Vagina (tissue), 2 donors: Measurements from ENCODE around the gene TM9SF3. TPM values are rescaled to one million over a fixed set of nuclear protein-coding genes. Genes with fewer than 3 reads are reported as not detected.

Experiments
- DNase-seq, 2 donors: peaks; one replicate each; pipeline ENCODE4 v3.0.0-alpha.2; 2017; ENCODE audit errors: extremely low spot score in 2 of 2
- H3K27ac ChIP-seq: fragments of 200-600 bp; sonication (generic); one replicate; pipeline ENCODE4 v1.5.1; 2019
- H3K27me3 ChIP-seq: fragments of 200-600 bp; sonication (generic); one replicate; pipeline ENCODE4 v1.5.1; 2019
- H3K36me3 ChIP-seq, 2 donors: fragments of 200-600 bp; sonication (generic); one replicate each; pipeline ENCODE4 v1.5.1; 2017 to 2019
- H3K4me1 ChIP-seq: fragments of 200-600 bp; sonication (generic); one replicate; pipeline ENCODE4 v1.5.1; 2019
- H3K4me3 ChIP-seq, 2 donors: fragments of 200-600 bp; sonication (generic); 1 replicate in 1 of 2; 2 replicates in 1 of 2; pipeline ENCODE4 v1.5.1; 2016 to 2019
- H3K9me3 ChIP-seq: fragments of 200-600 bp; sonication (generic); one replicate; pipeline ENCODE4 v1.5.1; 2019
- POLR2A ChIP-seq, 2 donors: fragments of 450-650 bp; IDR thresholded peaks; one replicate each; pipeline ENCODE4 v1.6.1; 2017; ENCODE audit warnings: antibody characterized with exemption in 2 of 2, mild to moderate bottlenecking in 2 of 2, moderate library complexity in 2 of 2
- POLR2AphosphoS5 ChIP-seq, 2 donors: sonication (generic); formaldehyde crosslinking; IDR thresholded peaks; one replicate each; pipeline ENCODE4 v1.9.0; 2017; ENCODE audit warnings: antibody characterized with exemption in 2 of 2, mild to moderate bottlenecking in 2 of 2, low read depth in 1 of 2; ENCODE audit not compliant: insufficient read depth in 1 of 2
- intact Hi-C: fragments of 100-400 bp; cut with DNase I; formaldehyde crosslinking; loops from one replicate; pipeline ENCODE4 v1.15.1; 2023
- total RNA-seq: library from RNA; depleted of rRNA; stranded (reverse); fragments of >200 nt; gene quantifications from one replicate; pipeline ENCODE4 v1.2.3, GENCODE V29; 2016
- TF ChIP-seq, protein P1 (sequence below), 3 experiments: fragments of 450-650 bp in 2 of 3; fragments of 200-600 bp in 1 of 3; sonication (generic) in 1 of 3; IDR thresholded peaks; one replicate each; pipeline ENCODE4 v1.5.1; 2017 to 2019; ENCODE audit warnings: antibody characterized with exemption in 3 of 3, mild to moderate bottlenecking in 2 of 3, moderate library complexity in 2 of 3

Gene TM9SF3
- total RNA-seq, 1 donor from 2014 or later = 58.4 TPM

DNA sequence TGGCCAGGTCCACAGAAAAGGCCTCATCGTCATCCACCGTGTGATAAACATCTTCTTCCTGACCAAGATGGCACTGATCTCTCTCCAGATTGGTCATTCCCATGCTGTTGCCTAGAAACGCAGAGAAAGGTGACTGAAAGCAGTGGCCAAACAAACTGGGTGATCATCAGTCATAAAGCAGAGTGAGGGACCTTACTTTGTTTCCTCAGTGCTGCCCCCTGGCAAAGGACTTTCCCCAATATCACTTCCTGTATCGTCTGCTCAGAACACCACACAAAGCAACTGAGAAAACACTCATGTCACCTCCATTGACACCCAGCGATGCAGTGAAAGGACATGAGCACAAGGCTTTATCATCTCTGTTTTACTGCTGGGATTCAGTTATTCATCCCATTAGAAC is 40.0 kb upstream of the TM9SF3 start:
- intact Hi-C loops = no loop called here
- Histone ChIP-seq H3K36me3 (no peaks in the 10 kb centered on the region), H3K4me1 (no peaks in the 10 kb centered on the region), H3K27me3 (no peaks in the 10 kb centered on the region), H3K27ac (no peak overlapping the region), H3K9me3 (no peaks in the 10 kb centered on the region), H3K4me3 (no peak overlapping the region)
- no peak for DNase-seq
- no peak for TF ChIP-seq POLR2AphosphoS5 (IDR thresholded peaks at IDR 0.05; ENCODE audit: insufficient read depth in 1 of 2, low read depth in 1 of 2)
- TF ChIP-seq POLR2A (IDR thresholded peaks at IDR 0.05) = no peak
- TF ChIP-seq, protein P1, sequence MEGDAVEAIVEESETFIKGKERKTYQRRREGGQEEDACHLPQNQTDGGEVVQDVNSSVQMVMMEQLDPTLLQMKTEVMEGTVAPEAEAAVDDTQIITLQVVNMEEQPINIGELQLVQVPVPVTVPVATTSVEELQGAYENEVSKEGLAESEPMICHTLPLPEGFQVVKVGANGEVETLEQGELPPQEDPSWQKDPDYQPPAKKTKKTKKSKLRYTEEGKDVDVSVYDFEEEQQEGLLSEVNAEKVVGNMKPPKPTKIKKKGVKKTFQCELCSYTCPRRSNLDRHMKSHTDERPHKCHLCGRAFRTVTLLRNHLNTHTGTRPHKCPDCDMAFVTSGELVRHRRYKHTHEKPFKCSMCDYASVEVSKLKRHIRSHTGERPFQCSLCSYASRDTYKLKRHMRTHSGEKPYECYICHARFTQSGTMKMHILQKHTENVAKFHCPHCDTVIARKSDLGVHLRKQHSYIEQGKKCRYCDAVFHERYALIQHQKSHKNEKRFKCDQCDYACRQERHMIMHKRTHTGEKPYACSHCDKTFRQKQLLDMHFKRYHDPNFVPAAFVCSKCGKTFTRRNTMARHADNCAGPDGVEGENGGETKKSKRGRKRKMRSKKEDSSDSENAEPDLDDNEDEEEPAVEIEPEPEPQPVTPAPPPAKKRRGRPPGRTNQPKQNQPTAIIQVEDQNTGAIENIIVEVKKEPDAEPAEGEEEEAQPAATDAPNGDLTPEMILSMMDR (IDR thresholded peaks at IDR 0.05) = no peak

DNA sequence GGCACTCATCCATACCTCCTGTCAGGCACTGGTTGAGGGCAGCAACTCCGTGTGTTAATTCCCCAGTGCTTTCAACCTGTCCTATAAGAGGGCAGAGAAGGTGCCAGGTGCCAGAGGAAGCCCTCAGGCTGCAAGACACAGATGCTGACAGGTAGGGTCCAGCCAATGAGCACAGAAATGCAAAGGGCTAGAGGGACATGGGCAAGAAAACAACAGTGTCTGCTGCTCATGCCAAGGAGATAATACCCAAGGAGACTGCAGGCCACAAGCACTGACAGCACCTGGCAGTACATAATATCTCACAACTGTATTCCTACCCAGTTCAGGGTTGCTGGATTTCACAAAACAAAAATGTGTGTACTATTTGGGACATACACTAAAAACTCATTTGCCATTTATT is 38.4 kb upstream of the TM9SF3 start:
- Histone ChIP-seq H3K4me1 (no peaks in the 10 kb centered on the region), H3K9me3 (no peaks in the 10 kb centered on the region), H3K27me3 (no peaks in the 10 kb centered on the region), H3K36me3 (no peaks in the 10 kb centered on the region), H3K27ac (no peak overlapping the region), H3K4me3 (no peak overlapping the region)
- intact Hi-C loops = no loop called here
- TF ChIP-seq POLR2A (IDR thresholded peaks at IDR 0.05) (no peak), POLR2AphosphoS5 (IDR thresholded peaks at IDR 0.05; ENCODE audit: insufficient read depth in 1 of 2, low read depth in 1 of 2) (no peak)
- TF ChIP-seq, protein P1 (IDR thresholded peaks at IDR 0.05) = no peak
- DNase-seq = no peak

DNA sequence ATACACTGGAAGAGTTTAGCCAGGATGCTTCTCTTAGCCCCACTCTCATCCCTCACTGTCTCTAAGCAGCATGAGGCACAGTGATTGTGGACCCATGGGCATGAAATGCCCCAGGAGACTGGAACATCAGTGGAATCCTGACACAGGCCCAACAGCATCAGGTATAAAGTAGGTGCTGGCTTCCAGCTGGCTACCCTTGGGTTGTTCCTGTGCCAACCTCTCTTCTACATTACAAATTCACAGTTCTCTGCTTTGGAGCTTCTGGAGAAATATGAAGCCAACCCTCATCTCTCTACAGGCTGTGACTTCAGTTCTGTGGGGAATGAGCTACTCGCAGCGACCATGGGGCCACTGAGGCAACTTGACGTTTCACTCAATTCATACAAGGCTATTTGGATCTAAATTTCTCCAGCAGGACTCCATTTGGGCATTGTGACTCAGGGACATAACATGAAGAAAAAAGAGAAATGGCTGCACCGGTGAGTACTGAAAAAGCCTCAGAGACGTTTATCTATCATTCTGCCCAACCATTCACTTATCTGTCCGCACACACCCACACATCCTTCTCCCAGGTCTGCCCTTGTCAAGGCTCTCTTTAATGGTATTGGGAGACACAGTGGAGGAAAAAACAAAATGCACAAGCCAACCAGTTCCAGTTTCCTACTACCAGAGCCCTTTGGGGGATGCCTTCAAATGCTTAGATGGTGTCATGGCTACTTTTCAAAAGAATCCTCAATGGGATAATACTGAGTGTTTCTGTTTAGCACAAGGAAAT is 35.4 kb upstream of the TM9SF3 start:
- TF ChIP-seq POLR2AphosphoS5 (IDR thresholded peaks at IDR 0.05; ENCODE audit: insufficient read depth in 1 of 2, low read depth in 1 of 2) (no peak), POLR2A (IDR thresholded peaks at IDR 0.05) (no peak)
- TF ChIP-seq, protein P1 (IDR thresholded peaks at IDR 0.05) = no peak
- Histone ChIP-seq H3K4me1 (no peaks in the 10 kb centered on the region), H3K27me3 (no peaks in the 10 kb centered on the region), H3K27ac (no peak overlapping the region), H3K9me3 (no peaks in the 10 kb centered on the region), H3K4me3 (no peak overlapping the region), H3K36me3 (no peaks in the 10 kb centered on the region)
- intact Hi-C loops = no loop called here
- no peak for DNase-seq

DNA sequence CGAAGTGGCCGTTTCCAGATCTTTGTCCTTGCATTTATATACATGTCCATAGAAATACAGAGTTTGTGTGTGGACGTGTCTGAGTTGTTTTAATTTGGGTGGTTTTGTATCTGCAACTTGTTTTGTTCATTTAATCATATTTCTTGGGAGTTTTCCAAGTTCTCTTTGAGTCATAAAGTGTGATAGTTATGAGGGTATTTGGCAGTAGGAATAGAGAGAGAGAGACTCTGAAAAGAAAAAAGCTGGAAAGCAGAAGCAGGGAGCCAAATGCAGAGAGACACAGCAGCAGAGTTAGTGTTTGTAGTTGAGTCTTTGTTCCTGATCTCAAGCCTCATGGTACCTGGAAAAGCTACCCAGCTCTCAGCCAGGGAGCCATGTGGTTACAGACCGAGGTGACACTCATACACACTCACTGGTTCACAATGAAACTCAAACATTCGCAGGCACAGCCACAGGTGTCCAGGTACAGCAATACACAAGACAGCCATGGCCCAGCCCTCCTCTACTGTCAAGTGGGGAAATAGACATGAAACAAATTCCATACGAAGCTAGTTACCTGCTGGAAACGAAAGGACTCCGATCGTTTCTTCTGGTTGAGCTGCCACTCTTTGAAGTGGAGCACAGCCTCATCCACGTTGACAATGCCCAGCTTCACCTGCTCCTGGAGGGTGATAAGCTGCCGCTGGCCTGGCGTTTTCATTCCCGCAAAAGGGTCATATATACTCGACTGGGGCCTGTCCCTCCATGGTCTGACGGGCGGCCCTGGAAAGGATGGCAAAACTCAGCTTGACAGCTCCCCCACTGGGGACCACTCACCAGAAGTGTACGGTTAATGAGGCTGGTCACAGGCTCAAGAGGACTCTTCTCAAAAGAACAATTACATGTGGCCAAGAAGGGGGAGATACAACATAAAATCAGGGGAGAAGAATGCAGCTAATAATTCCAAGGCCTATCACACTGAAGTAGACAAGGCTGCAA is 33.3 kb upstream of the TM9SF3 start:
- H3K27me3 ChIP-seq = no peaks in the 10 kb centered on the region
- H3K27ac ChIP-seq = no peak overlapping the region
- H3K4me3 ChIP-seq = no peak overlapping the region
- no peaks in the 10 kb centered on the region for H3K36me3 ChIP-seq
- H3K9me3 ChIP-seq = no peaks in the 10 kb centered on the region
- no peak for DNase-seq
- no peak for TF ChIP-seq POLR2A (IDR thresholded peaks at IDR 0.05)
- TF ChIP-seq, protein P1 (IDR thresholded peaks at IDR 0.05) = no peak
- TF ChIP-seq POLR2AphosphoS5 (IDR thresholded peaks at IDR 0.05; ENCODE audit: insufficient read depth in 1 of 2, low read depth in 1 of 2) = no peak
- intact Hi-C loops = no loop called here
- H3K4me1 ChIP-seq = no peaks in the 10 kb centered on the region
